PC-3 (cell line): ENCODE data around the gene KANK4. TPM values are rescaled to one million over a fixed set of nuclear protein-coding genes. Genes with fewer than 3 reads are reported as not detected.

Source experiments
- ATAC-seq: fragments of 200-7000 bp; cut with Tn5 transposase; 2 replicates; pipeline ENCODE4 v1.9.1; 2020; ENCODE audit warnings: mild to moderate bottlenecking, moderate library complexity
- BruUV-seq: library from RNA; stranded (reverse); fragments of 400-500 nt; replicated peaks from 2 replicates; lab custom pipeline; 2021; lab: Mats Ljungman, UMichigan
- CTCF ChIA-PET: fragments of 300-600 bp; sonication (Branson Sonifier 250); formaldehyde crosslinking; loops from one replicate; lab custom pipeline; 2022; ENCODE audit warnings: antibody characterized with exemption; lab: Charles Lee
- POLR2A ChIA-PET: fragments of 300-600 bp; sonication (Branson Sonifier 250); formaldehyde crosslinking; loops from one replicate; lab custom pipeline; 2022; ENCODE audit warnings: antibody characterized with exemption; ENCODE audit not compliant: unreplicated experiment; lab: Charles Lee
- DNase-seq: peaks from one replicate; pipeline ENCODE4 v3.0.0-alpha.2; 2015
- H2AFZ ChIP-seq: fragments of 300-600 bp; sonication (generic); 2 replicates; pipeline ENCODE4 v1.6.0; 2016; ENCODE audit warnings: antibody characterized with exemption, low read length
- H3F3A ChIP-seq: fragments of 300-600 bp; sonication (generic); one replicate; pipeline ENCODE4 v1.6.0; 2017; ENCODE audit warnings: antibody characterized with exemption, low read length, control low read depth, mild to moderate bottlenecking; ENCODE audit not compliant: unreplicated experiment
- H3K27ac ChIP-seq: fragments of 300-600 bp; sonication (generic); 2 replicates; pipeline ENCODE4 v1.5.1; 2016; ENCODE audit warnings: mild to moderate bottlenecking, low read length
- H3K27me3 ChIP-seq: fragments of 300-600 bp; sonication (generic); 2 replicates; pipeline ENCODE4 v1.6.1; 2016; ENCODE audit warnings: low read length, mixed read lengths
- H3K36me3 ChIP-seq: fragments of 300-600 bp; sonication (generic); 2 replicates; pipeline ENCODE4 v1.6.1; 2016; ENCODE audit warnings: low read depth, mixed run types, low read length, mixed read lengths
- H3K4me1 ChIP-seq: fragments of 300-600 bp; sonication (generic); 2 replicates; pipeline ENCODE4 v1.5.1; 2016; ENCODE audit warnings: low read length; ENCODE audit not compliant: insufficient read depth
- H3K4me2 ChIP-seq: fragments of 300-600 bp; sonication (generic); 2 replicates; pipeline ENCODE4 v1.6.0; 2016; ENCODE audit warnings: low read length
- H3K4me3 ChIP-seq: fragments of 300-600 bp; sonication (generic); 2 replicates; pipeline ENCODE4 v1.5.1; 2016; ENCODE audit warnings: mild to moderate bottlenecking, low read length, mixed read lengths
- H3K79me2 ChIP-seq: fragments of 300-600 bp; sonication (generic); 2 replicates; pipeline ENCODE4 v1.6.1; 2017; ENCODE audit warnings: low read length, mixed read lengths
- H3K9ac ChIP-seq: fragments of 300-600 bp; sonication (generic); 2 replicates; pipeline ENCODE4 v1.6.0; 2016; ENCODE audit warnings: mild to moderate bottlenecking, low read length
- H3K9me2 ChIP-seq: fragments of 300-600 bp; sonication (generic); replicated peaks from 2 replicates; pipeline ENCODE4 v1.6.1; 2016; ENCODE audit warnings: mixed run types, low read length, mixed read lengths
- H3K9me3 ChIP-seq: fragments of 300-600 bp; sonication (generic); 2 replicates; pipeline ENCODE4 v1.6.1; 2016; ENCODE audit warnings: low read length, mixed read lengths
- H4K20me1 ChIP-seq: fragments of 300-600 bp; sonication (generic); 2 replicates; pipeline ENCODE4 v1.6.1; 2016; ENCODE audit warnings: low read length, mixed read lengths
- CTCF ChIP-seq: fragments of 300-600 bp; sonication (generic); conservative IDR thresholded peaks from 2 replicates; pipeline ENCODE4 v1.5.1; 2017; ENCODE audit warnings: antibody characterized with exemption, low read depth, mild to moderate bottlenecking, low read length
- EZH2 ChIP-seq: fragments of 300-600 bp; sonication (generic); IDR thresholded peaks from one replicate; pipeline ENCODE4 v1.6.1; 2017; ENCODE audit warnings: antibody characterized with exemption, mild to moderate bottlenecking, low read length; ENCODE audit not compliant: unreplicated experiment
- EZH2phosphoT487 ChIP-seq: fragments of 300-600 bp; sonication (generic); IDR thresholded peaks from 2 replicates; pipeline ENCODE4 v1.6.1; 2018; ENCODE audit warnings: mild to moderate bottlenecking, antibody characterized with exemption, low read length, borderline replicate concordance
- intact Hi-C: fragments of 100-400 bp; cut with micrococcal nuclease; formaldehyde crosslinking; loops from 2 replicates; pipeline ENCODE4 v1.9.0; 2023
- total RNA-seq: library from RNA; depleted of rRNA; stranded (reverse); fragments of >200 nt; gene quantifications from 2 replicates; pipeline ENCODE4 v1.2.3, GENCODE V29; 2014

Gene KANK4
- total RNA-seq, 1 experiment from 2014 or later = not detected

GRCh38 chr1:62341089-62341488, 21.9 kb upstream of the KANK4 start:
- no peak overlapping the region for H3K4me2 ChIP-seq
- H3K36me3 ChIP-seq = no peaks in the 10 kb centered on the region
- H3K9me3 ChIP-seq = no peaks in the 10 kb centered on the region
- no peaks in the 10 kb centered on the region for H3K27me3 ChIP-seq
- no TSS peak for BruUV-seq
- TF ChIP-seq EZH2phosphoT487 = no peak
- TF ChIP-seq EZH2 = no peak
- no peak for TF ChIP-seq CTCF
- H3K4me1 ChIP-seq = no peaks in the 10 kb centered on the region
- ATAC-seq (no peak), DNase-seq (no peak)
- no peaks in the 10 kb centered on the region for H4K20me1 ChIP-seq
- intact Hi-C loops = no loop called here
- POLR2A ChIA-PET = no interaction called here
- H3F3A ChIP-seq = no peaks in the 10 kb centered on the region
- H3K27ac ChIP-seq = no peak overlapping the region
- CTCF ChIA-PET = no interaction called here
- no peak overlapping the region for H3K9ac ChIP-seq
- no peaks in the 10 kb centered on the region for H3K79me2 ChIP-seq
- no peak overlapping the region for H3K4me3 ChIP-seq
- no peaks in the 10 kb centered on the region for H3K9me2 ChIP-seq
- no peak overlapping the region for H2AFZ ChIP-seq

- no peaks in the 10 kb centered on the region for H3K79me2 ChIP-seq
- H3K9me3 ChIP-seq = no peaks in the 10 kb centered on the region
- no peak overlapping the region for H3K4me2 ChIP-seq
- no TSS peak for BruUV-seq
- no peaks in the 10 kb centered on the region; the same call in 1 of the 2 replicates for H3K4me1 ChIP-seq
- DNase-seq (no peak), ATAC-seq (peak; percentile 24; the same call in 1 of the 2 replicates)
- H3K9me2 ChIP-seq = no peaks in the 10 kb centered on the region
- ChIA-PET CTCF (no interaction called here), POLR2A (no interaction called here)
- no peak overlapping the region for H3K27ac ChIP-seq
- no peak overlapping the region for H3K9ac ChIP-seq
- H3K27me3 ChIP-seq = no peaks in the 10 kb centered on the region
- intact Hi-C loops = no loop called here
- H3F3A ChIP-seq = no peaks in the 10 kb centered on the region
- no peak for TF ChIP-seq EZH2
- TF ChIP-seq EZH2phosphoT487 = no peak
- TF ChIP-seq CTCF = no peak
- H3K4me3 ChIP-seq = no peak overlapping the region
- H2AFZ ChIP-seq = no peak overlapping the region
- no peaks in the 10 kb centered on the region for H4K20me1 ChIP-seq
- no peaks in the 10 kb centered on the region for H3K36me3 ChIP-seq
Observed at GRCh38 chr1:62337706-62338631, 18.7 kb upstream of the KANK4 start.
